IPS-15b (cell line): ENCODE results near the gene LRRD1.

Source experiments
- H3K27me3 ChIP-seq: one replicate; pipeline ENCODE4 v1.6.1; 2013; ENCODE audit warnings: low read length; ENCODE audit not compliant: control insufficient read depth, insufficient read depth
- H3K36me3 ChIP-seq: one replicate; pipeline ENCODE4 v1.6.1; 2013; ENCODE audit warnings: low read length; ENCODE audit not compliant: control insufficient read depth, insufficient read depth
- H3K4me1 ChIP-seq: one replicate; pipeline ENCODE4 v1.6.1; 2013; ENCODE audit warnings: mild to moderate bottlenecking, low read length; ENCODE audit not compliant: control insufficient read depth, insufficient read depth
- H3K4me3 ChIP-seq: one replicate; pipeline ENCODE4 v1.5.1; 2013; ENCODE audit warnings: low read depth, low read length
- H3K9ac ChIP-seq: one replicate; pipeline ENCODE4 v1.6.1; 2013; ENCODE audit warnings: low read depth, mild to moderate bottlenecking, low read length
- H3K9me3 ChIP-seq: one replicate; pipeline ENCODE4 v1.6.1; 2013; ENCODE audit warnings: mild to moderate bottlenecking, low read length; ENCODE audit not compliant: control insufficient read depth, insufficient read depth

Gene LRRD1

DNA sequence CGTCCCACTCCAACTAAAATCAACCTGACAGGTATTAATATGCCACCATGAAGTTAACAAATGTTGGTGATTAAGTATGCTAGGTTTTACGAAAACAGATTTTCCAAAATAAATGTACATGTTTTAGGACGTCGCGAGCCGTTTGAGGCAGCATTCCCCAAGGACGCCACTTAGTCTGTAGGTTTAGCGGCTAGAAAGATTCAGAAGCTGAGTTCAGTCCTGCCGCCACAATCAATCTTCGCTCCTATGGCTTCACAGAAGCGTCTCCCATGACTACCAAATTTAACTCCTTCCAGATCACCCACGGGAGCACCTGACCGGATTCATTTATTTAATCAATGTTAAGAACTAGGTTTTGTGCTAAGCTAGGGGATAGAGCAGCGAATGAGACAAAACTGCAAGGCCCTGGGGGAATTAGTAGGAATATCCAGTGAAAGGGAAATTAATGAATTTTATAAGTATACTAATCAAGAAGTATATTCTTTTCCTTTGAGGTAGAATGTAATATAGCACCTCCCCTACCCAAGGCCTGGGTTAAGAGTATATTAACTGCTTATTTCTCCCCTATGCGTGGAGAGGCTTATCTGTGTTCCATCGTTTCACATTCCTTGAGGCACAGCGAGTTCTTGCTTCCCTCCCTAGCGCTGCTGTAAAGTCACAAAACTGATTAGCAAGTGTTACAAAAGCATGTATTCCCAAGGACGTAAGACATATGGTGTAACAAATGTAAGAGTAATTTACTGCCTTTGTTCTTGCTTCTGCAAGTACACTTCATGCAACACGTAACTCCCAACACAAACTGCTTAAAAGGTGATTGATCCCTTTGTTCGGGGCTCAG, 43.7 kb downstream of the LRRD1 start:
- peak overlapping the region; percentile 86 for H3K4me3 ChIP-seq
- H3K27me3 ChIP-seq = peaks cover 4% of the 10 kb centered on the region
- no peaks in the 10 kb centered on the region for H3K36me3 ChIP-seq
- peak overlapping the region; percentile 90 for H3K9ac ChIP-seq
- H3K9me3 ChIP-seq = no peaks in the 10 kb centered on the region
- H3K4me1 ChIP-seq = peaks cover 7% of the 10 kb centered on the region

DNA sequence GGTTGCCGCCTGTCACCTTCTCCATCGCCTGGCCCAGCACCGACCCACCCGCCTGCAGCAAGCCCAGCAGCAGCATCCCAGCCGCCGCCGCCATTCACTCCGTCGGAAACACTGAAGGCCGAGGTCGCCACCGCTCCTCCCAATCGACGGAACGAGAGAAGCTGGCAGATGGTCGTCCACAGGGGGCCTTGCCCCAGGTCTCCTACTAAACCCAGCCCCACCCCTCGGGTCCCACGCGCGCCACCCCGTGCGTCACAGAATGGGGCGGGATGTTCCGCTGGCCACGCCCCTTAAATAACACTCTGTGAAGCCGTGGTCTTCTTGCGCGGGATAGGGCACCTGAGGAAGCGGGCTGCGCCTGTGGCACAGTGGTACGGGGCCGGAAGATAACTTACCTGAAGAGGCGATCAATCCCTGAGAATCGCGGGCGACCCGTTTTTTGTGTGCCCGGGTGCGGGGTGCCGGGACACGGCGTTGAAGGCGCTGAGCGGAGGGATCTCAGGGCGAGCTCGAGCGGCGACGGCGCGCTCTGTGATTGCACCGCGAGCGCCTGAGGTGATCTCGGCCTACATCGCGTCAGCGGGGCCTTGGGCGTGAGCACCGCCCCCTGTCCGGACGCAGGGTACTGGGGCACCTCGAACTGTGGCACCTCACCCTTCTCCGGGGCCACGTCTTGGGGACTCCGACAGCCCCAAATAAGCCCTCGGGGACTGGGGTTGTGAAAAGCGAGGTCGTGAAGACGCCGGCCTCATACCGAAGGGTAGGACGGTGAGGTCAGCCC, 44.5 kb downstream of the LRRD1 start, which contains the start of gene CYP51A1:
CYP51A1 (minus strand) TSS at position 207 of the 781 bp plus-strand sequence; CDS start at position 94, 113 bp downstream.
- Histone ChIP-seq H3K27me3 (peaks cover 4% of the 10 kb centered on the region), H3K9me3 (no peaks in the 10 kb centered on the region), H3K36me3 (no peaks in the 10 kb centered on the region), H3K4me3 (peak within 1 kb of the TSS; percentile 86), H3K4me1 (peaks cover 7% of the 10 kb centered on the region), H3K9ac (peak within 1 kb of the TSS; percentile 90)

DNA sequence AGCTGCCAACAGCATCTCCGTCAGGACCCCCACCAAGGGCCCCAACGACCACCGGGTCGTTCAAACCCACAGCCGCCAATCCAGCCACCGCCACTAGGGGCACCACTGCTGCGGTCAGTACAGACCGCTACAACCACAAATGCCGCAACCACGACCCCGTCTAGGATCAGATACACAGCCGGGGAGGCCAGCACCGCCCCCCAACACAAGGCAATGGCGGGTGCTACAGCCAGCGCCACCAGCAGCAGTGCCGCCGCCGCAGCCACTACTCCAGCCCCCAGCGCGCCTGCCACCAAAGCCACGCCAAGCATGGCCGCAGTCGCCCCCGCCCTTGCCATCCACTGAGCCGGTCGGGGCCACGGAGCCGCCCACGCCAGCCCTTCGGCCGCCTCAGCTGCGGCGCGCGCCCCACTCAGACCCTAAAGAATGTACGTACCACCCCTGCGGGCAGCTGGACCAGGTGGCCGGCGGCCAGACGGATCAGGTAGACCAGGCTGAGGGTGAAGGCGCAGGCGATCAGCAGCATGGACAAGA, 45.1 kb downstream of the LRRD1 start:
- Histone ChIP-seq H3K9ac (peak overlapping the region; percentile 90), H3K9me3 (no peaks in the 10 kb centered on the region), H3K36me3 (no peaks in the 10 kb centered on the region), H3K4me3 (peak overlapping the region; percentile 86), H3K4me1 (peaks cover 7% of the 10 kb centered on the region), H3K27me3 (peaks cover 4% of the 10 kb centered on the region)

DNA sequence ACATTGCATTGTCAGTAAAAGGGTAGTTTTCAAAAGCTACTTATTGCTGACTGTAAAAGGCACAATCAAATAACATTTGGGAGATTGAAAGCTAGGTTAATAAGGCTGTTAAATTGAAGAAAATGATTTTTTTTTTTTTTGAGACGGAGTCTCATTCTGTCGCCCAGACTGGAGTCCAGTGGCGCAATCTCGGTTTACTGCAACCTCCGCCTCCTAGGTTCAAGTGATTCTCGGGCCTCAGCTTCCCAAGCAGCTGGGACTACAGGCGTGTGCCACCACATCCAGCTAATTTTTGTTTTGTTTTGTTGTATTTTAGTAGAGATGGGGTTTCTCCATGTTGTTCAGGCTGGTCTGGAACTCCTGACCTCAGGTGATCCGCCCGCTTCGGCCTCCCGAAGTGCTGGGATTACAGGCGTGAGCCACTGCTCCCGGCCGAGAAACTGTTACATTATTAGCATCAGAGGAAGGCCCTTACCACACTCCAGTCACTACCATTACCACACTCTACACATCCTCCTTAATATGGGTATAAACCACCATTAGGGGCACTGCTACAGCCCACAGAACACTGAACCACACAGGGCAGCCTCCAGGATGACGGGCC, 45.7 kb downstream of the LRRD1 start:
- peak overlapping the region; percentile 86 for H3K4me3 ChIP-seq
- no peaks in the 10 kb centered on the region for H3K36me3 ChIP-seq
- H3K9ac ChIP-seq = peak overlapping the region; percentile 54
- peaks cover 7% of the 10 kb centered on the region for H3K4me1 ChIP-seq
- H3K27me3 ChIP-seq = peaks cover 4% of the 10 kb centered on the region
- H3K9me3 ChIP-seq = no peaks in the 10 kb centered on the region

DNA sequence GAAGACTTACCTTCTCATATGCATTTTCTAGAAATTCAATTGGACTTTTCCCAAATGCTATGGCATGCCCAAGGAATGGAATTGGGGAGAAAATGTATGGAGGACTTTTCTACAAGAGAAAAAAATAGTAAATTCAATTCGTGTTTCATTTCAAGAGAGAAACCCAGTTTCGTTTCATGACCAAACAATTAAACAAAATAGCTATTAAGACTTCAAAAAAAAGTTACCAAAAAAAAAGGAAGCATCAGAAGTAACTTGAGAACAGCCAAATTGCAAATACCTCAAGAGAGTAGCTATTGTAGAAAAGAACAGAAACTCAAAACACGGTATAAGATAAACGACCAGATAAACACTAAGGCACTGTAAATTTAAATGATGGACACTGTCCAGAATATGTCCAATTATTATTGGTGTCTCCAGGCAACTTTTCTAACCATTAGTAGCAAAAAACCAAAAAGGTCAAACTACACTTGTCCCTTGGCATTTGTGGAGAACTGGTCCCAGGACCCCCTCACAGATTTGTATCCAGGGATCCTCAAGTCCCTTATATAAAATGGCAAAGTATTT, 47.1 kb downstream of the LRRD1 start:
- Histone ChIP-seq H3K4me1 (peaks cover 7% of the 10 kb centered on the region), H3K9ac (no peak overlapping the region), H3K9me3 (no peaks in the 10 kb centered on the region), H3K27me3 (peaks cover 4% of the 10 kb centered on the region), H3K4me3 (no peak overlapping the region), H3K36me3 (no peaks in the 10 kb centered on the region)

DNA sequence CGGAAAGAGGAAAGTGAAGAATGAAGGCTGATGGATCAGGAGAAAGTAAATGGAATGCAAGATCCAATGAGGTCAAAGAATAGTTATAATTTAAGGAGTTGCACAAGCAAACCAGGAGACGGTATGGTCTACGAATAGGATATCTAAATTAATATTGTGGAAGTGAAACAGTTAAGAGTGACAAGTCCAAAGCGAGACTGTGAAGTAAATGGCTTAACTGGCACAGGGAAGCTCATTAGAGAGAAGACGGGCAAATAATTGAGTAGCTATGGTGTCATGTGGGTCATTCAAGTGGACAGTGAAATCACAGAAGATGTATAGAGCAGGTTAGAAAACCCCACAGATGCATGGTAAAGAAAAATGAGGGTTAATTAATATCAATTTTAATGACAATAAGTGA, 47.8 kb downstream of the LRRD1 start:
- H3K9me3 ChIP-seq = no peaks in the 10 kb centered on the region
- no peak overlapping the region for H3K9ac ChIP-seq
- H3K27me3 ChIP-seq = peaks cover 4% of the 10 kb centered on the region
- no peaks in the 10 kb centered on the region for H3K36me3 ChIP-seq
- H3K4me1 ChIP-seq = peaks cover 7% of the 10 kb centered on the region
- no peak overlapping the region for H3K4me3 ChIP-seq

DNA sequence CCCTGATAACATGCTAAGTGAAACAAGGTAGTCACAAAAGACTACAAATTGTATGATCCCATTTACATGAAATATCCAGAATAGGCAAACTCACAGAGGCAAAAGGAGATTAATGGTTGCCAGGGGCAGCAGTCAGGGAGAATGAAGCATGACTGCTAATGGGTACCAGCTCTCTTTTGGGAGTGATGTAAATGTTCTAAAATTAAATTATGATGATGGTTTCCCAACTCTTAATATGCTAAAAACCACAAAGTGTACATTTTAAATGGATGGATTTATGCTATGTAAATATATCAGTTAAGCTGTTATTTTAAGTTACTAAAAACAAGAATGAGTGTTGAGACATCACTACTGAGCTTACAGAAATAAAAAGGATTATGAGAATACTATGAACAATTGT, 57.3 kb downstream of the LRRD1 start:
- Histone ChIP-seq H3K36me3 (peaks cover 7% of the 10 kb centered on the region), H3K4me3 (no peak overlapping the region)

DNA sequence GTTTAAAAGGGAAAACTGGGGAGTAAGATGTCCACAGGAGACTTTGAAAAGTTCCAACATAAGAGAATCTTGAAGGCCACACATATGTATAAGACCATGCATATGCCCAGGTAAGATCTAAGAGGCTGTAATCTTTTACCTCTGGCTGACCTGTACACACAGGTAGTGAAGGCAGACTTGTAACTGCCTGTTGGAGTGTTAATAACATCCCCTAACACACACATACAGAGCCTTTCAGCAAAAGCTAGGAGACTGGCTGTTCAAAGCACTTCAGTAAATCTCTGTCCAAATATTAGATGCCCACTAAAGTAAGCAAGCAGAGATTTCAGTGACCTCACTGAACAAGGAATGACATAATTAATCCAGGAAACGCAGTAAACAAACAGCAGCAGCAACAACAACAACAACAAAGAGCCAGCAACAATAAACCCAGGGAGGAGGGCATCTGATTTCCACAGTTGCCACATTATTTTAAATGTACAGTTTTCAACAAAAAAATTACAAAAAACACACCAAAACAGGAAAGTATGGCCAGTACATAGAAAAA, 59.7 kb downstream of the LRRD1 start:
- H3K4me1 ChIP-seq = no peaks in the 10 kb centered on the region
- no peaks in the 10 kb centered on the region for H3K27me3 ChIP-seq
- no peak overlapping the region for H3K4me3 ChIP-seq
- H3K9me3 ChIP-seq = no peaks in the 10 kb centered on the region
- peaks cover 7% of the 10 kb centered on the region for H3K36me3 ChIP-seq
- H3K9ac ChIP-seq = no peak overlapping the region

More for the DNA sequence above, 57.3 kb downstream of the LRRD1 start:
- H3K4me1 ChIP-seq = no peaks in the 10 kb centered on the region
- no peaks in the 10 kb centered on the region for H3K9me3 ChIP-seq
- no peaks in the 10 kb centered on the region for H3K27me3 ChIP-seq
- H3K9ac ChIP-seq = no peak overlapping the region

DNA sequence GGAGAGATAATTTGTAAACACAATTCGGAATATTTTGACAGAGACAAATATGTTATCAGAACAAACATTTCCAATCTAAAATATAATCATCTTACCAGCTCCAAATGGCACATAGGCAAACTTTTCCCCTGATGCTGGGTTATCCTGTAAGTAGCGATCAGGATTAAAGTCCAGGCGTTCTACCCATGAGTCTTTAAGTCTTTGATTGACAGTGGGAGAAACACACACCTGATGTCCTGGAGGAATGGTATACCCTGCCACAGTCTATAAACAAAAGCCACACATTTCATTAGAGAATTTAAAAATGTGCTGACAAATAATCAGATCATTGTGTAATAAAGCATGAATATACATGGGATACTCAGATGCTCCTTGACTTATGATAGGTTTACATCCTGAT, 62.0 kb downstream of the LRRD1 start:
- no peaks in the 10 kb centered on the region for H3K27me3 ChIP-seq
- no peaks in the 10 kb centered on the region for H3K9me3 ChIP-seq
- no peak overlapping the region for H3K9ac ChIP-seq
- H3K4me1 ChIP-seq = no peaks in the 10 kb centered on the region
- H3K4me3 ChIP-seq = no peak overlapping the region
- peaks cover 5% of the 10 kb centered on the region for H3K36me3 ChIP-seq

DNA sequence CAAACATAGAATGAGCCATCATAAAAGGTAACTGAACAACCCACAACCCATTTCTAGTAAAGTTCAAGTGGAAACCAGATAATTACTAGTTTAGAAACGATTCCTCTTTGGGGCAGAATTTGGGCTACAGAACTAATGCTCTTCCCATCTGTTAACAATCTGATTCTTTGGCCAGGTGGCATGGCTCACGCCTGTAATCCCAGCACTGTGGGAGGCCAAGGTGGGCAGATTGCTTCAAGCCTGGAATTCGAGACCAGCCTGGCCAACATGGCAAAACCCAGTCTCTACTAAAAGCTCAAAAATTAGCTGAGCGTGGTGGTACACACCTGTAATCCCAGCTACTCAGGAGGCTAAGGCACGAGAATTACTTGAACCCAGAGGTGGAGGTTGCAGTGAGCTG, 63.1 kb downstream of the LRRD1 start:
- no peak overlapping the region for H3K4me3 ChIP-seq
- H3K36me3 ChIP-seq = peaks cover 5% of the 10 kb centered on the region
- no peaks in the 10 kb centered on the region for H3K9me3 ChIP-seq
- H3K4me1 ChIP-seq = no peaks in the 10 kb centered on the region
- no peaks in the 10 kb centered on the region for H3K27me3 ChIP-seq
- no peak overlapping the region for H3K9ac ChIP-seq

DNA sequence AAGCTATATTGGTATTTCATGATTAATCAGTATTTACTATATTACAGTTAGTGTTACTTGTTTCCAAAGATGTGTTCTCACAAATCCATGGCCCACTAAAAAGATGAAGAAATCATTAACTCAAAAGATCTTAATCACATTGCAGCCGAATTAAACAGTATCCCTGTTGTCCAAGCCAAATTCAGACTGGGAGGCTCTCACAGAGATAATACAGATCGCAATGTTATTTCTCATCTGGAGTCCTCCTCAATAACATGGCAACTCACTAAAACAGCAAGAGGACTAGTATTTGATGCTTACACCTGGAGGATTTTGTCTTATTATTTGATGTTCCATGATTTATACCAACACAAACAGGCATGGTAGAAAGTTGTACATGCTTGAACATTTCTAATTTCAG, 68.1 kb downstream of the LRRD1 start:
- Histone ChIP-seq H3K4me3 (no peak overlapping the region), H3K9ac (no peak overlapping the region), H3K36me3 (no peaks in the 10 kb centered on the region), H3K27me3 (no peaks in the 10 kb centered on the region), H3K4me1 (no peaks in the 10 kb centered on the region), H3K9me3 (no peaks in the 10 kb centered on the region)
